Jurkat, Clone E6-1 (cell line): Measurements from ENCODE around the gene AKR1E2.
"Not testable (repeated sequence)": the region's sequence is repeated elsewhere in the genome, so short reads cannot be mapped to it uniquely, and the experiment has no call there.

ENCODE experiments used
- DNase-seq: peaks from one replicate; pipeline ENCODE4 v3.0.0-alpha.2; 2011; ENCODE audit warnings: low read depth, low spot score
- H3K4me3 ChIP-seq: 2 replicates; pipeline ENCODE4 v1.5.1; 2011; ENCODE audit warnings: mild to moderate bottlenecking, low read length, control low read depth, moderate library complexity

Gene AKR1E2

GRCh38 chr10:4810092-4810491 is 15.9 kb upstream of the AKR1E2 start:
- no peak for DNase-seq
- no peak overlapping the region for H3K4me3 ChIP-seq

GRCh38 chr10:4812046-4812445 is 14.0 kb upstream of the AKR1E2 start:
- no peak for DNase-seq
- H3K4me3 ChIP-seq = no peak overlapping the region

- H3K4me3 ChIP-seq = no peak overlapping the region
- no peak for DNase-seq
These were observed 13.0 kb upstream of the AKR1E2 start for GRCh38 chr10:4813023-4813422.

GRCh38 chr10:4813496-4813895 is 12.5 kb upstream of the AKR1E2 start:
- H3K4me3 ChIP-seq = no peak overlapping the region
- no peak for DNase-seq

GRCh38 chr10:4815646-4816180 is 10.3 kb upstream of the AKR1E2 start:
- not testable (repeated sequence) for H3K4me3 ChIP-seq, DNase-seq

- no peak for DNase-seq
- H3K4me3 ChIP-seq = no peak overlapping the region
These were observed 9.0 kb upstream of the AKR1E2 start for GRCh38 chr10:4816966-4817365.

- no peak for DNase-seq
- no peak overlapping the region for H3K4me3 ChIP-seq
These were observed 6.9 kb upstream of the AKR1E2 start for GRCh38 chr10:4819067-4819466.

GRCh38 chr10:4819707-4820106 is 6.3 kb upstream of the AKR1E2 start:
- no peak overlapping the region for H3K4me3 ChIP-seq
- no peak for DNase-seq

GRCh38 chr10:4820804-4821401 is 5.1 kb upstream of the AKR1E2 start:
- DNase-seq = no peak
- H3K4me3 ChIP-seq = no peak overlapping the region

- no peak for DNase-seq
These were observed 3.8 kb upstream of the AKR1E2 start for GRCh38 chr10:4822208-4822607.

GRCh38 chr10:4824791-4825310 is 1.2 kb upstream of the AKR1E2 start:
- DNase-seq = no peak
- H3K4me3 ChIP-seq = no peak overlapping the region

More at GRCh38 chr10:4822208-4822607, 3.8 kb upstream of the AKR1E2 start:
- no peak overlapping the region for H3K4me3 ChIP-seq

GRCh38 chr10:4825456-4825867 is 545 bp upstream of the AKR1E2 start:
- 0 out of 2 replicates have a peak overlapping the region, but pooled peaks have one; percentile 5 for H3K4me3 ChIP-seq

GRCh38 chr10:4826792-4827324 is 851 bp downstream of the AKR1E2 start:
- H3K4me3 ChIP-seq = peak overlapping the region; percentile 55
- no peak for DNase-seq

More at GRCh38 chr10:4825456-4825867, 545 bp upstream of the AKR1E2 start:
- no peak for DNase-seq

GRCh38 chr10:4828005-4828404 is 2.0 kb downstream of the AKR1E2 start:
- H3K4me3 ChIP-seq = no peak overlapping the region
- no peak for DNase-seq

GRCh38 chr10:4830551-4830950 is 4.5 kb downstream of the AKR1E2 start:
- DNase-seq = no peak
- H3K4me3 ChIP-seq = no peak overlapping the region

GRCh38 chr10:4831091-4831490 is 5.1 kb downstream of the AKR1E2 start:
- no peak for DNase-seq
- no peak overlapping the region for H3K4me3 ChIP-seq

GRCh38 chr10:4833286-4833685 is 7.3 kb downstream of the AKR1E2 start:
- H3K4me3 ChIP-seq = no peak overlapping the region
- DNase-seq = no peak

- DNase-seq = no peak
- no peak overlapping the region for H3K4me3 ChIP-seq
These were observed 8.9 kb downstream of the AKR1E2 start for GRCh38 chr10:4834898-4835405.

GRCh38 chr10:4835494-4835918 is 9.5 kb downstream of the AKR1E2 start:
- no peak for DNase-seq
- no peak overlapping the region for H3K4me3 ChIP-seq

- no peak for DNase-seq
- H3K4me3 ChIP-seq = no peak overlapping the region
These were observed 10.5 kb downstream of the AKR1E2 start for GRCh38 chr10:4836416-4836969.
